ENCODE measurements around the gene CITED1. TPM values are rescaled to one million over a fixed set of nuclear protein-coding genes. Genes with fewer than 3 reads are reported as not detected.

The CITED1 gene
- total RNA-seq, 1 experiment from 2014 or later = 1.1 TPM

DNA sequence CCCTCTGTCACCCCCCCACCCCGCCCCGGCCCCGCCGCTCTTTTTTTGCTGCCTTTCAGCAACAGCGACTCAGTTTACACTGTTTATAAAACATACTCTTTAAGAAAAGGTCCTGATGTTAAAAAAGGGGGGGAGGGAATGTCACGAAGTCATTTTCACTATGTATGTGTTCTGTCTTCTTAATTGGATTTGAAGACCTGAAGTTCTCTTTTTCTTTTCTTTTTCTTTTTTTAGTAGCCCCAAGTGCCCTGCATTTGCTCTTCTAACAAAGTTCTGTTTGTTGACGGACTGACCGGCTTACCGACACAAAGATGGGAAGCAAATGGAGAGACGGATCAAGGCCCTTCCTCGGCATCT, 2.5 kb upstream of the CITED1 start:
- peak overlapping the region; percentile 71 for H3K4me2 ChIP-seq (ENCODE audit: insufficient read depth, insufficient read length, low read length)
- no peak overlapping the region for H2AK5ac ChIP-seq (ENCODE audit: insufficient read length, low read length)
- peaks cover 49% of the 10 kb centered on the region for H3K27me3 ChIP-seq (ENCODE audit: insufficient read depth, low read length)
- H2AFZ ChIP-seq (ENCODE audit: low read length) = no peak overlapping the region
- no peak overlapping the region for H2BK20ac ChIP-seq (ENCODE audit: low read depth, low read length, poor library complexity, severe bottlenecking)
- no peak overlapping the region for H3K56ac ChIP-seq (ENCODE audit: insufficient read length, low read depth, low read length)
- H3K23ac ChIP-seq (ENCODE audit: insufficient read length, low read depth, low read length) = no peak overlapping the region
- H3K27ac ChIP-seq (ENCODE audit: insufficient read length, low read depth, low read length) = no peak overlapping the region
- no peak overlapping the region for H2BK15ac ChIP-seq (ENCODE audit: low read depth, low read length)
- H3K23me2 ChIP-seq (ENCODE audit: insufficient read length, low read depth, low read length, poor library complexity, severe bottlenecking) = peaks cover 27% of the 10 kb centered on the region
- no peak overlapping the region for H2BK5ac ChIP-seq (ENCODE audit: insufficient read length, low read length)
- no CpG with 5 or more reads among the region's 11 CpGs for WGBS (ENCODE audit: extremely low coverage, insufficient read length, low lambda C conversion rate)
- no peaks in the 10 kb centered on the region for H4K20me1 ChIP-seq (ENCODE audit: control insufficient read depth, insufficient read depth, insufficient read length)
- Mint-ChIP-seq H3K4me3 (peak overlapping the region; percentile 13 to 74), H3K27ac (no peak overlapping the region), H3K9me3 (peaks cover 48 to 67% of the 10 kb centered on the region in 2 experiments), H3K36me3 (ENCODE audit: insufficient read depth in 1 of 3, low read depth in 3 of 3) (peaks cover 0 to 3% (median 3%) of the 10 kb centered on the region in 3 experiments; a peak in 3 of 7 replicates), H3K4me1 (peaks cover 14 to 26% of the 10 kb centered on the region in 2 experiments), H3K27me3 (ENCODE audit: low read depth) (peaks cover 74% of the 10 kb centered on the region)
- H2BK12ac ChIP-seq (ENCODE audit: insufficient read length, low read depth, low read length) = no peak overlapping the region
- H3K18ac ChIP-seq (ENCODE audit: insufficient read length, low read depth, low read length) = no peak overlapping the region
- H4K8ac ChIP-seq (replicated peaks; ENCODE audit: insufficient read length, low read depth, low read length) = no peak overlapping the region
- H3K9me3 ChIP-seq (ENCODE audit: control insufficient read depth, low read depth, low read length) = peaks cover 5% of the 10 kb centered on the region
- H3K79me1 ChIP-seq (ENCODE audit: insufficient read depth, low read depth, low read length, poor library complexity, severe bottlenecking) = no peaks in the 10 kb centered on the region
- H3K4ac ChIP-seq (ENCODE audit: low read depth, low read length) = no peak overlapping the region
- H3K79me2 ChIP-seq (ENCODE audit: insufficient read depth, low read length) = no peaks in the 10 kb centered on the region
- H3K9ac ChIP-seq (ENCODE audit: extremely low read depth, insufficient read length, low read length) = no peak overlapping the region
- TF ChIP-seq, protein P1, sequence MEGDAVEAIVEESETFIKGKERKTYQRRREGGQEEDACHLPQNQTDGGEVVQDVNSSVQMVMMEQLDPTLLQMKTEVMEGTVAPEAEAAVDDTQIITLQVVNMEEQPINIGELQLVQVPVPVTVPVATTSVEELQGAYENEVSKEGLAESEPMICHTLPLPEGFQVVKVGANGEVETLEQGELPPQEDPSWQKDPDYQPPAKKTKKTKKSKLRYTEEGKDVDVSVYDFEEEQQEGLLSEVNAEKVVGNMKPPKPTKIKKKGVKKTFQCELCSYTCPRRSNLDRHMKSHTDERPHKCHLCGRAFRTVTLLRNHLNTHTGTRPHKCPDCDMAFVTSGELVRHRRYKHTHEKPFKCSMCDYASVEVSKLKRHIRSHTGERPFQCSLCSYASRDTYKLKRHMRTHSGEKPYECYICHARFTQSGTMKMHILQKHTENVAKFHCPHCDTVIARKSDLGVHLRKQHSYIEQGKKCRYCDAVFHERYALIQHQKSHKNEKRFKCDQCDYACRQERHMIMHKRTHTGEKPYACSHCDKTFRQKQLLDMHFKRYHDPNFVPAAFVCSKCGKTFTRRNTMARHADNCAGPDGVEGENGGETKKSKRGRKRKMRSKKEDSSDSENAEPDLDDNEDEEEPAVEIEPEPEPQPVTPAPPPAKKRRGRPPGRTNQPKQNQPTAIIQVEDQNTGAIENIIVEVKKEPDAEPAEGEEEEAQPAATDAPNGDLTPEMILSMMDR (conservative IDR thresholded peaks at IDR 0.05) = no peak
- no peak overlapping the region for H4K5ac ChIP-seq (ENCODE audit: insufficient read length, low read depth, low read length)
- no peak overlapping the region for H3K14ac ChIP-seq (ENCODE audit: insufficient read depth, low read length)
- no peaks in the 10 kb centered on the region; the same call in 1 of the 2 replicates for H3K4me1 ChIP-seq (ENCODE audit: insufficient read depth, low read length)
- no peak overlapping the region for H4K91ac ChIP-seq (ENCODE audit: insufficient read length, low read depth, low read length)
- DNase-seq = no peak
- no peak overlapping the region for H3T11ph ChIP-seq (ENCODE audit: low read length)
- H2BK120ac ChIP-seq (ENCODE audit: low read depth, low read length, poor library complexity, severe bottlenecking) = no peak overlapping the region
